C4-2B (cell line): ENCODE data around the gene ARHGEF16.

Experiments used
- CTCF ChIP-seq: fragments of 450-650 bp; conservative IDR thresholded peaks from 2 replicates; pipeline ENCODE4 v1.5.1; 2017; ENCODE audit warnings: mild to moderate bottlenecking
- ZFX ChIP-seq: fragments of 450-650 bp; IDR thresholded peaks from 2 replicates; pipeline ENCODE4 v1.6.1; 2017

- no peak for TF ChIP-seq CTCF
- no peak for TF ChIP-seq ZFX
Measured at GRCh38 chr1:3472906-3473305, 18.4 kb downstream of the ARHGEF16 start.
